ENCODE measurements around the gene CORO1C. TPM values are rescaled to one million over a fixed set of nuclear protein-coding genes. Genes with fewer than 3 reads are reported as not detected.
A peak's percentile ranks its signal among the peaks of the same experiment; 100 is the strongest.

CORO1C gene
- total RNA-seq, 1 donor, result 261 TPM

- Histone ChIP-seq H3K9me3 (ENCODE audit: low read depth, low read length) (no peaks in the 10 kb centered on the region), H3K79me2 (ENCODE audit: insufficient read depth, low read length) (peaks cover 8% of the 10 kb centered on the region), H3K36me3 (ENCODE audit: insufficient read depth, low read length) (peaks cover 4% of the 10 kb centered on the region), H3K27ac (ENCODE audit: low read depth, low read length) (peak within 1 kb of the TSS; percentile 56), H3K4me1 (ENCODE audit: insufficient read depth, low read length) (peaks cover 8% of the 10 kb centered on the region), H3K4me2 (ENCODE audit: insufficient read depth, low read length) (peak within 1 kb of the TSS; percentile 88), H3K27me3 (ENCODE audit: insufficient read depth, low read length) (no peaks in the 10 kb centered on the region), H3K4me3 (ENCODE audit: insufficient read depth, low read length) (peak within 1 kb of the TSS; percentile 72), H2AFZ (ENCODE audit: low read length) (peak within 1 kb of the TSS; percentile 83), H4K20me1 (ENCODE audit: insufficient read depth, low read length) (peaks cover 3% of the 10 kb centered on the region)
- DNase-seq (ENCODE audit: insufficient read length, low spot score, missing footprints), result peak; percentile 95
- no peak for TF ChIP-seq CTCF (IDR thresholded peaks at IDR 0.05; ENCODE audit: extremely low read depth, low read depth, low read length)
Observed at GRCh38 chr12:108597559-108598471, 133.5 kb downstream of the CORO1C start, which contains the start of gene TMEM119. TMEM119 (minus strand) TSS chr12:108598084; CDS start chr12:108592383, 5,701 bp downstream.

GRCh38 chr12:108596854-108597558 is 134.3 kb downstream of the CORO1C start:
- peaks cover 4% of the 10 kb centered on the region for H3K36me3 ChIP-seq (ENCODE audit: insufficient read depth, low read length)
- TF ChIP-seq CTCF (IDR thresholded peaks at IDR 0.05; ENCODE audit: extremely low read depth, low read depth, low read length), result no peak
- H4K20me1 ChIP-seq (ENCODE audit: insufficient read depth, low read length), result peaks cover 3% of the 10 kb centered on the region
- H3K27me3 ChIP-seq (ENCODE audit: insufficient read depth, low read length), result no peaks in the 10 kb centered on the region
- H3K27ac ChIP-seq (ENCODE audit: low read depth, low read length), result peak overlapping the region; percentile 56
- H2AFZ ChIP-seq (ENCODE audit: low read length), result peak overlapping the region; percentile 70
- H3K4me1 ChIP-seq (ENCODE audit: insufficient read depth, low read length), result peaks cover 8% of the 10 kb centered on the region
- no peaks in the 10 kb centered on the region for H3K9me3 ChIP-seq (ENCODE audit: low read depth, low read length)
- DNase-seq (ENCODE audit: insufficient read length, low spot score, missing footprints), result peak; percentile 54
- peak overlapping the region; percentile 72 for H3K4me3 ChIP-seq (ENCODE audit: insufficient read depth, low read length)
- H3K79me2 ChIP-seq (ENCODE audit: insufficient read depth, low read length), result peaks cover 8% of the 10 kb centered on the region
- peak overlapping the region; percentile 88 for H3K4me2 ChIP-seq (ENCODE audit: insufficient read depth, low read length)

GRCh38 chr12:108595711-108596647 is 135.3 kb downstream of the CORO1C start:
- Histone ChIP-seq H3K4me2 (ENCODE audit: insufficient read depth, low read length) (peak overlapping the region; percentile 88), H4K20me1 (ENCODE audit: insufficient read depth, low read length) (peaks cover 3% of the 10 kb centered on the region), H3K27me3 (ENCODE audit: insufficient read depth, low read length) (no peaks in the 10 kb centered on the region), H3K9me3 (ENCODE audit: low read depth, low read length) (no peaks in the 10 kb centered on the region), H2AFZ (ENCODE audit: low read length) (peak overlapping the region; percentile 10), H3K79me2 (ENCODE audit: insufficient read depth, low read length) (peaks cover 8% of the 10 kb centered on the region), H3K27ac (ENCODE audit: low read depth, low read length) (no peak overlapping the region), H3K4me3 (ENCODE audit: insufficient read depth, low read length) (peak overlapping the region; percentile 72), H3K4me1 (ENCODE audit: insufficient read depth, low read length) (peaks cover 8% of the 10 kb centered on the region), H3K36me3 (ENCODE audit: insufficient read depth, low read length) (peaks cover 4% of the 10 kb centered on the region)
- TF ChIP-seq CTCF (IDR thresholded peaks at IDR 0.05; ENCODE audit: extremely low read depth, low read depth, low read length), result no peak
- DNase-seq (ENCODE audit: insufficient read length, low spot score, missing footprints), result no peak

Small RNA genes within 50 kb of the gene (small RNA-seq; reads per million reads assigned to genes)
- gene AC087893.2 (not detected), gene RF00019 (not detected), gene RF00561 (not detected), gene RNU7-169P (not detected)

Other genes starting within 250 kb of the CORO1C start
- gene FICD, start 216.2 kb downstream of the CORO1C start, total RNA-seq, result 5.4 and 7.7 TPM in 2 replicates
- gene SART3, start 170.3 kb downstream of the CORO1C start, total RNA-seq, result 39.8 and 57.9 TPM in 2 replicates
- gene ISCU, start 168.9 kb downstream of the CORO1C start, total RNA-seq, result 166 and 184 TPM in 2 replicates
- gene TMEM119, start 133.4 kb downstream of the CORO1C start, total RNA-seq, result 359 and 362 TPM in 2 replicates
- 1.1 and 1.2 TPM in 2 replicates for gene SELPLG, start 97.6 kb downstream of the CORO1C start, total RNA-seq
- 31.8 and 34.2 TPM in 2 replicates for gene SSH1, start 126.1 kb upstream of the CORO1C start, total RNA-seq
- gene DAO, start 148.6 kb upstream of the CORO1C start, total RNA-seq, result not detected in 2 replicates

Measured in osteoblast (primary cell).